ENCODE data around the gene NLRP8. TPM values are rescaled to one million over a fixed set of nuclear protein-coding genes. Genes with fewer than 3 reads are reported as not detected.

The NLRP8 gene
- total RNA-seq, 1 experiment from 2014 or later, result not detected

- Mint-ChIP-seq H3K4me3 (no peak within 1 kb of the TSS), H3K27me3 (ENCODE audit: low read depth) (no peaks in the 10 kb centered on the region; the same call in 1 of the 2 replicates), H3K9me3 (peaks cover 87 to 90% of the 10 kb centered on the region in 2 experiments), H3K4me1 (no peaks in the 10 kb centered on the region), H3K36me3 (ENCODE audit: insufficient read depth in 1 of 3, low read depth in 3 of 3) (peaks cover 4 to 24% (median 6%) of the 10 kb centered on the region in 3 experiments; a peak in 6 of 7 replicates), H3K27ac (no peak within 1 kb of the TSS)
- no peak for TF ChIP-seq CTCF (conservative IDR thresholded peaks at IDR 0.05)
- no peak within 1 kb of the TSS for H3K14ac ChIP-seq (ENCODE audit: insufficient read depth, low read length)
- no peak within 1 kb of the TSS for H3K9ac ChIP-seq (ENCODE audit: extremely low read depth, insufficient read length, low read length)
- no CpG with 5 or more reads among the region's 10 CpGs for WGBS (ENCODE audit: extremely low coverage, insufficient read length, low lambda C conversion rate)
- H4K8ac ChIP-seq (replicated peaks; ENCODE audit: insufficient read length, low read depth, low read length), result no peak within 1 kb of the TSS
- no peak within 1 kb of the TSS for H4K5ac ChIP-seq (ENCODE audit: insufficient read length, low read depth, low read length)
- no peak within 1 kb of the TSS for H3K56ac ChIP-seq (ENCODE audit: insufficient read length, low read depth, low read length)
- H3K23ac ChIP-seq (ENCODE audit: insufficient read length, low read depth, low read length), result no peak within 1 kb of the TSS
- no peak within 1 kb of the TSS for H2BK20ac ChIP-seq (ENCODE audit: low read depth, low read length, poor library complexity, severe bottlenecking)
- H3T11ph ChIP-seq (ENCODE audit: low read length), result no peak within 1 kb of the TSS
- no peak within 1 kb of the TSS for H2BK120ac ChIP-seq (ENCODE audit: low read depth, low read length, poor library complexity, severe bottlenecking)
- no peaks in the 10 kb centered on the region for H3K4me1 ChIP-seq (ENCODE audit: insufficient read depth, low read length)
- H2AK5ac ChIP-seq (ENCODE audit: insufficient read length, low read length), result no peak within 1 kb of the TSS
- no peaks in the 10 kb centered on the region for H3K79me1 ChIP-seq (ENCODE audit: insufficient read depth, low read depth, low read length, poor library complexity, severe bottlenecking)
- H2BK15ac ChIP-seq (ENCODE audit: low read depth, low read length), result no peak within 1 kb of the TSS
- H4K20me1 ChIP-seq (ENCODE audit: control insufficient read depth, insufficient read depth, insufficient read length), result no peaks in the 10 kb centered on the region
- H3K4ac ChIP-seq (ENCODE audit: low read depth, low read length), result no peak within 1 kb of the TSS
- H2BK5ac ChIP-seq (ENCODE audit: insufficient read length, low read length), result no peak within 1 kb of the TSS
- no peak within 1 kb of the TSS for H4K91ac ChIP-seq (ENCODE audit: insufficient read length, low read depth, low read length)
- no peaks in the 10 kb centered on the region for H3K23me2 ChIP-seq (ENCODE audit: insufficient read length, low read depth, low read length, poor library complexity, severe bottlenecking)
- H3K4me2 ChIP-seq (ENCODE audit: insufficient read depth, insufficient read length, low read length), result no peak within 1 kb of the TSS
- H3K9me3 ChIP-seq (ENCODE audit: control insufficient read depth, low read depth, low read length), result peaks cover 65% of the 10 kb centered on the region
- DNase-seq, result no peak
- no peak within 1 kb of the TSS for H2BK12ac ChIP-seq (ENCODE audit: insufficient read length, low read depth, low read length)
- no peaks in the 10 kb centered on the region for H3K79me2 ChIP-seq (ENCODE audit: insufficient read depth, low read length)
- no peak within 1 kb of the TSS for H2AFZ ChIP-seq (ENCODE audit: low read length)
- H3K18ac ChIP-seq (ENCODE audit: insufficient read length, low read depth, low read length), result no peak within 1 kb of the TSS
- H3K27me3 ChIP-seq (ENCODE audit: insufficient read depth, low read length), result no peaks in the 10 kb centered on the region
- no peak within 1 kb of the TSS for H3K27ac ChIP-seq (ENCODE audit: insufficient read length, low read depth, low read length)
Measured at GRCh38 chr19:55986487-55986886, 38.9 kb downstream of the NLRP8 start, which contains the start of gene NLRP5. Gene NLRP5 (plus strand): TSS chr19:55986775.
